Heart left ventricle (tissue), 16 donors: ENCODE data around the gene ARPC2. TPM values are rescaled to one million over a fixed set of nuclear protein-coding genes. Genes with fewer than 3 reads are reported as not detected.

ENCODE experiments used
- ATAC-seq, 4 donors: fragments of 200-7000 bp; cut with Tn5 transposase; one replicate each; pipeline ENCODE4 v1.9.1; 2020 to 2022; ENCODE audit warnings: moderate library complexity in 4 of 4, mild to moderate bottlenecking in 3 of 4, moderate number of reproducible peaks in 1 of 4
- DNase-seq, 5 donors: peaks; one replicate each; pipeline ENCODE4 v3.0.0-alpha.2; 2020
- H3K27ac ChIP-seq, 12 donors: fragments of 200-600 bp; sonication (generic) in 4 of 12; one replicate each; pipeline versions ENCODE4 v1.5.0 to v1.8.0; 2016 to 2022; ENCODE audit warnings: mild to moderate bottlenecking in 2 of 12
- H3K27me3 ChIP-seq, 9 donors: fragments of 200-600 bp; sonication (generic) in 2 of 9; one replicate each; pipeline versions ENCODE4 v1.5.1 to v1.8.0; 2016 to 2022; ENCODE audit warnings: mild to moderate bottlenecking in 3 of 9
- H3K36me3 ChIP-seq, 9 donors: fragments of 200-600 bp; sonication (generic) in 2 of 9; one replicate each; pipeline versions ENCODE4 v1.5.0 to v1.8.0; 2018 to 2022; ENCODE audit warnings: mild to moderate bottlenecking in 2 of 9
- H3K4me1 ChIP-seq, 12 donors: fragments of 200-600 bp; sonication (generic) in 4 of 12; one replicate each; pipeline versions ENCODE4 v1.5.0 to v1.8.0; 2016 to 2022; ENCODE audit warnings: mild to moderate bottlenecking in 3 of 12
- H3K4me3 ChIP-seq, 12 donors: fragments of 200-600 bp; sonication (generic) in 4 of 12; one replicate each; pipeline versions ENCODE4 v1.5.0 to v1.8.0; 2017 to 2022; ENCODE audit warnings: mild to moderate bottlenecking in 9 of 12, moderate library complexity in 4 of 12
- H3K9me3 ChIP-seq, 12 donors: fragments of 200-600 bp; sonication (generic) in 4 of 12; one replicate each; pipeline versions ENCODE4 v1.5.0 to v1.8.0; 2016 to 2022; ENCODE audit warnings: mild to moderate bottlenecking in 1 of 12
- CTCF ChIP-seq, 12 donors: fragments of 200-600 bp; sonication (generic) in 4 of 12; IDR thresholded peaks; one replicate each; pipeline versions ENCODE4 v1.5.0 to v1.8.0; 2018 to 2022; ENCODE audit warnings: antibody characterized with exemption in 12 of 12, mild to moderate bottlenecking in 5 of 12
- POLR2A ChIP-seq, 2 donors: fragments of 450-650 bp; IDR thresholded peaks; one replicate each; pipeline ENCODE4 v1.6.1; 2017; ENCODE audit warnings: antibody characterized with exemption in 2 of 2, mild to moderate bottlenecking in 2 of 2, moderate library complexity in 2 of 2
- WGBS, 4 donors: extraction: QIAGEN DNeasy Blood & Tissue Kit in 2 of 4; methylation state at CpG; one replicate each; pipeline versions ENCODE4 v1.1.5 to v1.1.7; 2013 to 2018; 5-methylcytosine and 5-hydroxymethylcytosine counted together
- intact Hi-C, 10 donors: fragments of 100-400 bp; cut with DNase I; formaldehyde crosslinking; loops; one replicate each; pipeline versions ENCODE4 v1.11.1 to v1.14.2; 2022
- polyA plus RNA-seq, 2 donors: library from polyadenylated mRNA; stranded (reverse); fragments of 200-250 nt; gene quantifications; one replicate each; pipeline ENCODE4 v1.2.3, GENCODE V29; 2013
- total RNA-seq, 9 donors: library from RNA; depleted of rRNA in 2 of 9; stranded (reverse); fragments of >200 nt in 2 of 9; fragmentation: NEBNext Ultra II Directional in 3 of 9; extraction: Animal tissue kit (Norgen Biotek cat#: 25700) in 3 of 9; gene quantifications; one replicate each; pipeline versions ENCODE4 v1.1.0 to v1.2.4, GENCODE V29; 2016 to 2023
- donor health status: ischemic (EF 13 %, LVEDD 7.1; RV severe dilation, severe dysfunction).
- donor health status: healthy with polysubstance abuse.
- donor health status: DM: no; HTN: yes; CAD: no.
- donor health status: DM: no; HTN: no; CAD: no.
- donor health status: ischemic (EF 25% LVEDD 6.9; RV normal size, moderate dysfunction).
- donor health status: ischemic (EF 25% LVEDD 5.7; RV mildly dilated, moderate dysfunction).
- donor health status: healthy.
- donor health status: DM: yes; HTN: yes; CAD: no.
- donor health status: ischemic (EF 35%, LVEDD 5.7; RV mildly dilated, moderate dysfunction).
- donor health status: nonischemic (EF 11% LVEDD 7.7; RV severe dilation, severe dysfunction).
- donor health status: DM: yes; HTN: yes; CAD: no.
- donor health status: PGD.
- donor health status: ischemic (EF 29% LVEDD 5.4; RV normal size, mild dysfunction).
- donor health status: nonischemic (EF 23%, LVEDD 6.1; RV moderate dilation, normal function).

Gene ARPC2
- total and polyA plus RNA-seq, 11 donors = 64.9 to 278 (median 139) TPM

GRCh38 chr2:218259099-218259961 lies 42.3 kb downstream of the ARPC2 start:
- H3K9me3 ChIP-seq = no peaks in the 10 kb centered on the region
- intact Hi-C loops = loop anchor here in 7 of 10 donors (1.0 to 5.0 kb wide), 5 partner anchors 37 to 73 kb away; partner anchors contain the start of gene ARPC2 (in 2 of the 7)
- peak overlapping the region in 8 of 12 donors; percentile 6 to 29 (median 16) for H3K4me3 ChIP-seq
- no peaks in the 10 kb centered on the region for H3K27me3 ChIP-seq
- peaks cover 3 to 75% (median 56%) of the 10 kb centered on the region in 12 donors for H3K4me1 ChIP-seq
- 26 to 34% (median 28%) methylated on average over 14 to 15 of the region's 15 CpGs for WGBS, 4 donors
- ATAC-seq (peak; percentile 82 to 86 (median 86)), DNase-seq (peak; percentile 78 to 87 (median 79))
- peaks cover 0 to 48% (median 35%) of the 10 kb centered on the region in 9 donors for H3K36me3 ChIP-seq
- peak overlapping the region; percentile 75 to 93 (median 88) for H3K27ac ChIP-seq
- TF ChIP-seq CTCF (IDR thresholded peaks at IDR 0.05) (peak in 1 of 12 donors; percentile 11), POLR2A (IDR thresholded peaks at IDR 0.05) (peak in 1 of 2 donors; percentile 21)

GRCh38 chr2:218260166-218260565 lies 43.2 kb downstream of the ARPC2 start:
- 76 to 93% (median 87%) methylated on average over 5 of the region's 5 CpGs for WGBS, 4 donors
- DNase-seq (no peak), ATAC-seq (no peak)
- Histone ChIP-seq H3K9me3 (no peaks in the 10 kb centered on the region), H3K36me3 (peaks cover 0 to 48% (median 35%) of the 10 kb centered on the region in 9 donors), H3K27ac (peak overlapping the region; percentile 75 to 93 (median 88)), H3K4me1 (peaks cover 3 to 81% (median 57%) of the 10 kb centered on the region in 12 donors), H3K4me3 (peak overlapping the region in 1 of 12 donors; percentile 23), H3K27me3 (no peaks in the 10 kb centered on the region)
- TF ChIP-seq POLR2A (IDR thresholded peaks at IDR 0.05) (no peak), CTCF (IDR thresholded peaks at IDR 0.05) (no peak)
- intact Hi-C loops = loop anchor here in 2 of 10 donors (5.0 to 10.0 kb wide), 3 partner anchors 33 to 73 kb away; partner anchors contain the start of gene ARPC2 (in 1 of the 2)

- ATAC-seq (peak in 2 of 4 donors; percentile 11 to 27), DNase-seq (peak in 3 of 5 donors; percentile 66 to 79 (median 68))
- intact Hi-C loops = loop anchor here in 2 of 10 donors (5.0 to 10.0 kb wide), 3 partner anchors 34 to 74 kb away; partner anchors contain the start of gene ARPC2 (in 1 of the 2)
- H3K4me3 ChIP-seq = peak within 1 kb of the TSS in 6 of 12 donors; percentile 0 to 30 (median 20)
- H3K36me3 ChIP-seq = peaks cover 0 to 48% (median 35%) of the 10 kb centered on the region in 9 donors
- TF ChIP-seq POLR2A (IDR thresholded peaks at IDR 0.05) = peak in 1 of 2 donors; percentile 15
- TF ChIP-seq CTCF (IDR thresholded peaks at IDR 0.05) = peak in 1 of 12 donors; percentile 5
- peaks cover 3 to 81% (median 57%) of the 10 kb centered on the region in 12 donors for H3K4me1 ChIP-seq
- peak within 1 kb of the TSS; percentile 75 to 93 (median 88) for H3K27ac ChIP-seq
- no peaks in the 10 kb centered on the region for H3K27me3 ChIP-seq
- no peaks in the 10 kb centered on the region for H3K9me3 ChIP-seq
- WGBS, 4 donors = 67 to 75% (median 69%) methylated on average over 9 to 10 of the region's 10 CpGs
Measured at GRCh38 chr2:218260742-218261422, 43.9 kb downstream of the ARPC2 start, which contains the start of gene GPBAR1. TSS of gene GPBAR1 (plus strand) at chr2:218261015. CDS start at chr2:218262725, 1,710 bp downstream.
